HEK293 (cell line): ENCODE results near the gene C1QC.

Experiments
- CTCF ChIA-PET: fragments of 350-600 bp; formaldehyde crosslinking; extraction: SDS; loops from one replicate; lab custom pipeline; 2021; ENCODE audit warnings: antibody characterized with exemption; lab: Yijun Ruan, JAX
- POLR2A ChIA-PET: fragments of 300-600 bp; formaldehyde crosslinking; extraction: SDS; loops from one replicate; lab custom pipeline; 2020; ENCODE audit warnings: antibody characterized with exemption, inconsistent platforms; lab: Yijun Ruan, JAX
- H3K27ac ChIP-seq: fragments of 200-500 bp; sonication (Bioruptor generic); 2 replicates; pipeline ENCODE4 v1.5.1; 2014; ENCODE audit warnings: low read depth, low read length, control low read depth, inconsistent platforms; ENCODE audit errors: extremely low read depth
- H3K36me3 ChIP-seq, 2 experiments: fragments of 200-500 bp in 1 of 2; sonication (Bioruptor generic) in 1 of 2; 1 replicate in 1 of 2; 2 replicates in 1 of 2; pipeline ENCODE4 v1.5.1; 2014 to 2017; ENCODE audit warnings: inconsistent platforms in 2 of 2, low read length in 2 of 2; ENCODE audit not compliant: control insufficient read depth in 2 of 2, insufficient read depth in 1 of 2
- H3K4me1 ChIP-seq: fragments of 200-500 bp; sonication (Bioruptor generic); 2 replicates; pipeline ENCODE4 v1.5.1; 2014; ENCODE audit warnings: mild to moderate bottlenecking, low read length, inconsistent platforms; ENCODE audit not compliant: control insufficient read depth, insufficient read depth
- H3K4me3 ChIP-seq: 2 replicates; pipeline ENCODE4 v1.5.1; 2011; ENCODE audit warnings: low read depth, mild to moderate bottlenecking, control low read depth, low read length, moderate library complexity
- H3K9me3 ChIP-seq: fragments of 200-500 bp; sonication (Bioruptor generic); 2 replicates; pipeline ENCODE4 v1.5.1; 2014; ENCODE audit warnings: low read depth, low read length, inconsistent platforms; ENCODE audit not compliant: control insufficient read depth, insufficient read depth
- CTCF ChIP-seq: fragments of 450-650 bp; formaldehyde crosslinking; IDR thresholded peaks from 2 replicates; pipeline ENCODE4 v1.5.1; 2016; ENCODE audit warnings: missing biosample characterization, missing genetic modification characterization
- IKZF3 ChIP-seq: fragments of 450-650 bp; IDR thresholded peaks from 2 replicates; pipeline ENCODE4 v1.5.0; 2018; ENCODE audit warnings: missing biosample characterization, mild to moderate bottlenecking, missing genetic modification characterization, moderate library complexity
- MEIS1 ChIP-seq: sonication (generic); formaldehyde crosslinking; IDR thresholded peaks from 2 replicates; pipeline ENCODE4 v1.8.1; 2022; ENCODE audit warnings: missing genetic modification reagents, mild to moderate bottlenecking, borderline replicate concordance
- MYNN ChIP-seq: fragments of 450-650 bp; formaldehyde crosslinking; IDR thresholded peaks from 2 replicates; pipeline ENCODE4 v1.5.1; 2016; ENCODE audit warnings: missing biosample characterization, missing genetic modification characterization, borderline replicate concordance
- SCRT1 ChIP-seq: fragments of 450-650 bp; formaldehyde crosslinking; IDR thresholded peaks from 2 replicates; pipeline ENCODE4 v1.5.1; 2016; ENCODE audit warnings: missing biosample characterization, missing genetic modification characterization, borderline replicate concordance
- ZBTB17 ChIP-seq: fragments of 450-650 bp; formaldehyde crosslinking; IDR thresholded peaks from 2 replicates; pipeline ENCODE4 v1.5.1; 2016; ENCODE audit warnings: missing biosample characterization, missing genetic modification characterization
- ZBTB49 ChIP-seq: fragments of 450-650 bp; formaldehyde crosslinking; IDR thresholded peaks from 2 replicates; pipeline ENCODE4 v1.5.1; 2016; ENCODE audit warnings: missing biosample characterization, missing genetic modification characterization, low read depth
- ZFP41 ChIP-seq: fragments of 450-650 bp; formaldehyde crosslinking; IDR thresholded peaks from 2 replicates; pipeline ENCODE4 v1.5.1; 2016; ENCODE audit warnings: missing biosample characterization, missing genetic modification characterization, borderline replicate concordance
- ZFP69B ChIP-seq: fragments of 450-650 bp; formaldehyde crosslinking; IDR thresholded peaks from 2 replicates; pipeline ENCODE4 v1.5.1; 2016; ENCODE audit warnings: missing biosample characterization, missing genetic modification characterization
- ZNF148 ChIP-seq: fragments of 450-650 bp; formaldehyde crosslinking; IDR thresholded peaks from 2 replicates; pipeline ENCODE4 v1.5.0; 2017; ENCODE audit warnings: missing biosample characterization, missing genetic modification characterization, borderline replicate concordance
- ZNF16 ChIP-seq: fragments of 450-650 bp; formaldehyde crosslinking; IDR thresholded peaks from 2 replicates; pipeline ENCODE4 v1.5.1; 2016; ENCODE audit warnings: low read depth, missing biosample characterization, missing genetic modification characterization
- ZNF169 ChIP-seq: fragments of 450-650 bp; formaldehyde crosslinking; IDR thresholded peaks from 2 replicates; pipeline ENCODE4 v1.5.1; 2016; ENCODE audit warnings: missing biosample characterization, missing genetic modification characterization
- ZNF175 ChIP-seq: fragments of 450-650 bp; formaldehyde crosslinking; IDR thresholded peaks from 2 replicates; pipeline ENCODE4 v1.5.1; 2016; ENCODE audit warnings: missing biosample characterization, missing genetic modification characterization
- ZNF37A ChIP-seq: fragments of 450-650 bp; IDR thresholded peaks from 2 replicates; pipeline ENCODE4 v1.5.1; 2018; ENCODE audit warnings: missing biosample characterization, missing genetic modification characterization
- ZNF416 ChIP-seq: fragments of 450-650 bp; formaldehyde crosslinking; IDR thresholded peaks from 2 replicates; pipeline ENCODE4 v1.5.1; 2016; ENCODE audit warnings: missing biosample characterization, missing genetic modification characterization
- ZNF549 ChIP-seq: fragments of 450-650 bp; IDR thresholded peaks from 2 replicates; pipeline ENCODE4 v1.5.1; 2018; ENCODE audit warnings: missing biosample characterization, missing genetic modification characterization, mild to moderate bottlenecking, inconsistent platforms, moderate library complexity
- ZNF624 ChIP-seq: fragments of 450-650 bp; formaldehyde crosslinking; IDR thresholded peaks from 2 replicates; pipeline ENCODE4 v1.5.1; 2017; ENCODE audit warnings: missing biosample characterization, missing genetic modification characterization
- ZNF654 ChIP-seq: fragments of 450-650 bp; formaldehyde crosslinking; IDR thresholded peaks from 2 replicates; pipeline ENCODE4 v1.5.1; 2016; ENCODE audit warnings: low read depth, missing biosample characterization, missing genetic modification characterization

C1QC gene

GRCh38 chr1:22619798-22620197 is 23.6 kb upstream of the C1QC start:
- no peak for TF ChIP-seq ZNF549 (tag by site-specific recombination)
- no peak for TF ChIP-seq ZFP69B
- no peak for TF ChIP-seq MYNN (tag by site-specific recombination)
- TF ChIP-seq ZNF16 (tag by site-specific recombination) = no peak
- no peak for TF ChIP-seq ZBTB17
- no peak for TF ChIP-seq ZNF169 (tag by site-specific recombination)
- TF ChIP-seq ZNF624 (tag by site-specific recombination) = no peak
- no peak for TF ChIP-seq ZNF654 (tag by site-specific recombination)
- H3K9me3 ChIP-seq = no peaks in the 10 kb centered on the region
- POLR2A ChIA-PET = no interaction called here
- no peaks in the 10 kb centered on the region for H3K4me1 ChIP-seq
- no peak overlapping the region for H3K27ac ChIP-seq
- H3K36me3 ChIP-seq = no peaks in the 10 kb centered on the region
- CTCF ChIA-PET = no interaction called here
- no peak overlapping the region for H3K4me3 ChIP-seq

GRCh38 chr1:22621761-22622160 is 21.7 kb upstream of the C1QC start:
- Histone ChIP-seq H3K27ac (no peak overlapping the region), H3K4me1 (no peaks in the 10 kb centered on the region), H3K4me3 (no peak overlapping the region), H3K9me3 (no peaks in the 10 kb centered on the region), H3K36me3 (no peaks in the 10 kb centered on the region)
- no peak for TF ChIP-seq ZNF148 (tag by site-specific recombination)
- no peak for TF ChIP-seq ZNF175 (tag by site-specific recombination)
- no peak for TF ChIP-seq ZNF416 (tag by site-specific recombination)
- TF ChIP-seq MEIS1 (CRISPR knock-in tag) = no peak
- TF ChIP-seq CTCF (tag by site-specific recombination) = no peak
- TF ChIP-seq ZNF624 (tag by site-specific recombination) = no peak
- TF ChIP-seq ZBTB49 (tag by site-specific recombination) = no peak
- TF ChIP-seq IKZF3 (tag by site-specific recombination) = no peak
- TF ChIP-seq ZNF37A = no peak
- no peak for TF ChIP-seq SCRT1
- TF ChIP-seq ZFP41 (tag by site-specific recombination) = no peak
- POLR2A ChIA-PET = no interaction called here
- CTCF ChIA-PET = interaction anchor here (0.6 to 0.7 kb wide), 2 partner anchors 187 to 205 kb away, joined by 3 read pairs; no protein-coding TSS in a partner anchor
